NCI-H128 (cell line): ENCODE results near the gene RNFT2.

Experiments used
- DNase-seq: peaks from one replicate; lab custom pipeline; 2025; ENCODE audit not compliant: unreplicated experiment; lab: John Stamatoyannopoulos, UW

The RNFT2 gene

GRCh38 chr12:116874324-116874995, 136.3 kb downstream of the RNFT2 start:
- DNase-seq: no peak

- DNase-seq: no peak
These were observed 138.2 kb downstream of the RNFT2 start for GRCh38 chr12:116876151-116876869.

- no peak for DNase-seq
These were observed 140.7 kb downstream of the RNFT2 start for GRCh38 chr12:116878567-116879508.

- DNase-seq: no peak
These were observed 141.5 kb downstream of the RNFT2 start for GRCh38 chr12:116879509-116880212.

- no peak for DNase-seq
These were observed 142.2 kb downstream of the RNFT2 start for GRCh38 chr12:116880213-116880816.

GRCh38 chr12:116880817-116881324, 142.8 kb downstream of the RNFT2 start:
- no peak for DNase-seq

GRCh38 chr12:116881325-116881876, 143.3 kb downstream of the RNFT2 start, which contains the start of gene HRK:
Gene HRK, minus strand, starts transcription at chr12:116881441. Its CDS starts 134 bp downstream, at chr12:116881307.
- DNase-seq: no peak

GRCh38 chr12:116881877-116882507, 143.9 kb downstream of the RNFT2 start:
- DNase-seq: no peak

- DNase-seq: no peak
These were observed 144.6 kb downstream of the RNFT2 start for GRCh38 chr12:116882742-116883141.

GRCh38 chr12:116884871-116885270, 146.8 kb downstream of the RNFT2 start:
- no peak for DNase-seq

- no peak for DNase-seq
These were observed 147.4 kb downstream of the RNFT2 start for GRCh38 chr12:116885491-116885890.

GRCh38 chr12:116887244-116887643, 149.1 kb downstream of the RNFT2 start:
- DNase-seq: no peak

GRCh38 chr12:116887897-116888296, 149.8 kb downstream of the RNFT2 start:
- no peak for DNase-seq

- no peak for DNase-seq
These were observed 152.2 kb downstream of the RNFT2 start for GRCh38 chr12:116890330-116890729.

GRCh38 chr12:116891019-116891418, 152.9 kb downstream of the RNFT2 start:
- DNase-seq: no peak

GRCh38 chr12:116892349-116893140, 154.4 kb downstream of the RNFT2 start:
- no peak for DNase-seq

GRCh38 chr12:116894913-116895312, 156.8 kb downstream of the RNFT2 start:
- no peak for DNase-seq

- DNase-seq: no peak
These were observed 158.4 kb downstream of the RNFT2 start for GRCh38 chr12:116896411-116896924.
